Stimulated activated CD8-positive, alpha-beta memory T cell treated with anti-CD3 and anti-CD28 coated beads, Interleukin-4, amount 100 ng/mL, for 4 hours (primary cell): ENCODE results near the gene GDI1.

Source experiments
- DNase-seq, 2 donors: peaks; one replicate each; pipeline ENCODE4 v3.0.0-alpha.2; 2020; ENCODE audit warnings: low read depth in 2 of 2, low spot score in 1 of 2

GDI1 gene

GRCh38 chrX:154478728-154479622 lies 42.0 kb downstream of the GDI1 start, which contains the start of gene LAGE3:
TSS of gene LAGE3 (minus strand) at chrX:154479281. CDS start at chrX:154478915, 366 bp downstream.
- DNase-seq = peak; percentile 83 to 86

DNA sequence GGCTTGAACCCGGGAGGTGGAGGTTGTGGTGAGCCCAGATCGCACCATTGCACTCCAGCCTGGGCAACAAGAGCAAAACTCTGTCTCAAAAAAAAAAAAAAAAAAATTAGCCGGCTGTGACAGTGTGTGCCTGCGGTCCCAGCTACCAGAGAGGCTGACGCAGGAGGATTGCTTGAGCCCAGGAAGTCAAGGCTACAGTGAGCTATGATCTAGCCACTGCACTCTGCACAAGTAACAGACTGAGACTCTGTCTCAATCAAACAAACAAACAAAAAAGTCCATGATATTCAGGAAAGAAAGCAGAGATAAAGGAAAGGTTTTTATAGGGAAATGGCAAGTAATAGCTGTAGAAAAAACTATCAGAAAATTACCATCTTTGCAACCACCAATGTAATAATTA lies 44.2 kb downstream of the GDI1 start:
- DNase-seq = no peak

- DNase-seq = no peak
These were observed 45.1 kb downstream of the GDI1 start for GRCh38 chrX:154481911-154482601.

DNA sequence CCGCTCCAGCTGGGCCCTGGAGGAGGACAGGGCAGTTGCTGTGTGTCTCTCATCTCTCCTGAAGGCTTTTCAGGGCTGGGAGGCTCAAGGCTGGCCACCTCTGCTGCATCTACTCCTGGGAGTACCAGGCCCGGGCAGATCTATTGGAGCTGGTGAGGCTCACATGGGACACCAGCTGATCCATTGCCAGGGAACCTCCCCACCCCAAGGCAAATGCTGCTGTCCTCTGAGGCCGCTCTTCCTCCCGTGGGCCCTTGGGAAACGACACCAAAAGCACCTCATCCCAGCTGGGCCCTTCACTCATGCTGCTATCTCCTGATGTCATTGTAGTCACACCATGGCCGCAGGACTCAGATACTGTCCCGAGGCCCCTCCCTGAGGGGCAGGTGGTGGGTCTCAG lies 45.8 kb downstream of the GDI1 start:
- no peak for DNase-seq

- no peak for DNase-seq
These were observed 46.4 kb downstream of the GDI1 start for GRCh38 chrX:154483325-154483724.

- DNase-seq = no peak
These were observed 47.5 kb downstream of the GDI1 start for GRCh38 chrX:154484255-154485149.

- DNase-seq = no peak
These were observed 48.4 kb downstream of the GDI1 start for GRCh38 chrX:154485150-154486051.

- DNase-seq = no peak
These were observed 49.1 kb downstream of the GDI1 start for GRCh38 chrX:154486052-154486395.

DNA sequence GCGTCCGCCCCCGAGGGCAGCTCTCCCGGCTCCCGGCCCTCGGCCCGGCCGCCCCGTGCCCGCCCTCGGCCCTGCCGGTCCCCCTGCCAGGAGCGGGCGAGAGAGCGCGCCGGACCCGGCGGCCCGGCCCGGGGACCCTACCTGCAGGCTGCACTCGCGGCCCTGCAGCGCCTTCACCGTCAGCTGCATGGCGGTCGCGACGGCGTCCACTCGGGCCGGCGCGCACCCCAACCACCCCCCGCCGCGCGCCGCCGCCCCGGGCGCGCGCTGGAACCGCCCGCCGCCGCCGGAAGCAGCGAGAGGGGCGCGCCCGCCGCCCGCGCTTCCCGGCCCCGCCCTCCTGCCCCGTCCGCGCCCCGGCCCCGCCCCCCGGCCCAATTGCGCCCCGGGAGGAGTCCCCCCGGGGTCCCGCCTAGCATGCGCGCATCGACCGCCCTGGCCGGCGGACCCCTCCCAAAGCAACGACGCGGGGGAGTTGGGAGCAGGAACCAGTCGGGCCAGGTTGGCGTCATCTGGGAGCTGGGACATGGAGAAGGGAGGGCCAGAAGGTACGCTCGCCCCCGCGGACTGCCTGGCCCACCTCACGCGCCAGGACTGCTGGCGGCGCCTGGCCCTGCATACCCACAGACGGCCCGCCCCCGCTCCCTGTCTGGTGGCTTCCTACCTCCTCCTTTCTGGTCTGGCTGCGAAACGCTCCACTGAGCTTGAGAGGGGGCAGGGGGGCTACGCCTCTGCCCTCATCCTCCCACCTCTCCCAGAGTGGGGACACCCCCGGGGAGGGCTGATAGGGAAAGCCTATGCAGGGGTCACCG lies 49.6 kb downstream of the GDI1 start, which contains the start of gene UBL4A:
Gene UBL4A, minus strand, starts transcription at position 220 of the 812 bp plus-strand sequence. Its CDS starts 31 bp downstream, at position 189.
- DNase-seq = peak in 1 of 2 donors; percentile 43

- no peak for DNase-seq
These were observed 50.8 kb downstream of the GDI1 start for GRCh38 chrX:154487518-154488290.

- DNase-seq = no peak
These were observed 51.6 kb downstream of the GDI1 start for GRCh38 chrX:154488336-154489075.

DNA sequence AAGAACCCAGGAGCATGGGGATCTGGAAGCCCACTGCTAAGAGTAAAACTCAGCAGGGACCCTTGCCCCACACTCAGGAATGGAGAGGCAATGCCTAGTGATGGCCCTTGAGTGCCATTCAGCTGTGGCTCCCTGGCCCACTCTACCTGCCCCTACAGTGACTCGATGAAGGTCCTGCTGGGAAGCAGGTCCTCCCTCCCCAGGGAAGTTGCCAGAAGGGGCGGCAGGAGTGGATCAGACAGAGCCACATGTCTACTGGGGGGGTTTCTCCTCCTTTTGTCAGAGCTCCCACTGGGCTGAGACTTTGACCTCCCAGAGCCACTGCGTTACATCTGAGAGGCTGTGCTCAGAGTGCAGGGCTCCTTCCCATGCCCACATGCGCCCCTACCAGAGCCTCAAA lies 52.2 kb downstream of the GDI1 start:
- no peak for DNase-seq

GRCh38 chrX:154490021-154490413 lies 53.1 kb downstream of the GDI1 start:
- DNase-seq = no peak

DNA sequence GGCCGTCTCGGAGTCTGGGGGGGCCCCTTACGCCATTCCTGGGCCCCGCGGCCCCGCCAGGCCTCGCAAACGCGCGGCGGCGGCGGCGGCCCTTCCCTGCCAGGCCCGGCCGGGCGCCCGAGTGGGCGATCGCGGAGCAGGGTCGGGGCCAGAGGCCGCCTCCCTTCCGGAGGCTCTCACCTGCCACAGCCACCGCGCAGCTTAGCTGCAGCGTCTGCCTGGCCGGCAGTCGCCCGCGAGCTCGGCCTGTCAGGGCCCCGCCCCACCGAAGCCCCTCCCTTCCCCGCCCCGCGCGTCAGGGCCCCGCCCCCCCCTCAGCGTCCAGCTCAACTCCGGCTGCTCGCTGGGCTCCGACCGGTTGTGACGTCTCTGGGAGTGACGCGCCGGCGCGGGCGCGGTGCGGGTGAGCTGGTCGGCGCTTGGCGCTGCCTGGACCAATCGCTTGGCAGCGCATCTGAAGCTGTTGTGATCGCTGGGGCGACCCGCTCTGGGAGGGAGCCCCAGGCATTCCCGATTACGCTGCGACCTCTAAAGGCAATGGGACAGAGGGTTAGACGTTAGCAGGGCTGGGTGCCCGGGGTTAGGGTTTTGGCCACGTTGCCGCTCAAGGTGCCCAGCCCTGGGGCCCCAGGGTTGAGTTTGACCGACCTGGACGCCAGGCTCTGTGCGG lies 53.6 kb downstream of the GDI1 start, which contains the start of gene SLC10A3:
Gene SLC10A3, minus strand, starts transcription at position 216 of the 670 bp plus-strand sequence. CDS start 1,689 bp downstream, outside the sequence.
- DNase-seq = peak; percentile 60 to 78
